Measurements from ENCODE around the gene RXFP1. TPM values are rescaled to one million over a fixed set of nuclear protein-coding genes. Genes with fewer than 3 reads are reported as not detected.
A peak's percentile ranks its signal among the peaks of the same experiment; 100 is the strongest.

The RXFP1 gene
- total and polyA plus RNA-seq, 8 donors: 0.06 to 0.47 (median 0.23) TPM

DNA sequence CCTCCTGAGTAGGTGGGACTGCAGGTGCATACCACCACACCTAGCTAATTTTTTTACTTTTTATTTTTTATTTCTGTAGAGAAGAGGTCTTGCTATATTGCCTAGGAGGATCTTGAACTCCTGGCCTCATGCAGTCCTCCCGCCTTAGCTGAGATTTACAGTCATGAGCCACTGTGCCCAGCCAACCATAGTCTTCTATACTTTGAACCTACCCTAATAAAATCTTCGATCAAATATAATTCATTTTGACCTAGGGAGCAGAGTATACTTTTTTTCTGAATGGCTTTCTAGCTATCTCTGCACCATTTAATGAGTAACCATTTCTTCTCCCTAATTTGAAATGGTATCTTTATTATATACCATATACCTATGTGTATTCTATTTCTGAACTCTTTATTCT lies 157.1 kb downstream of the RXFP1 start:
- Histone ChIP-seq H3K36me3 (peaks cover 0 to 10% (median 0%) of the 10 kb centered on the region in 3 donors), H3K27ac (no peak overlapping the region), H3K4me1 (no peaks in the 10 kb centered on the region), H3K4me3 (no peak overlapping the region), H3K9me3 (no peaks in the 10 kb centered on the region), H3K27me3 (no peaks in the 10 kb centered on the region)
- no peak for FAIRE-seq
- no peak for DNase-seq
- intact Hi-C loops (cut with DNase I): no loop called here
- no peak for ATAC-seq
- WGBS, 2 donors: 91 to 96% methylated on average over 2 of the region's 2 CpGs
- no peak for TF ChIP-seq CTCF (IDR thresholded peaks at IDR 0.05)

GRCh38 chr4:158681629-158682028 lies 159.9 kb downstream of the RXFP1 start:
- no peak for FAIRE-seq
- no peak for DNase-seq
- no peaks in the 10 kb centered on the region for H3K9me3 ChIP-seq
- no peaks in the 10 kb centered on the region for H3K4me1 ChIP-seq
- H3K27me3 ChIP-seq: no peaks in the 10 kb centered on the region
- TF ChIP-seq CTCF (IDR thresholded peaks at IDR 0.05): no peak
- ATAC-seq: peak in 1 of 4 donors; percentile 85
- H3K4me3 ChIP-seq: no peak overlapping the region
- 65 to 76% methylated on average over 1 of the region's 1 CpG for WGBS, 2 donors
- intact Hi-C loops (cut with DNase I): no loop called here
- no peak overlapping the region for H3K27ac ChIP-seq
- H3K36me3 ChIP-seq: peaks cover 0 to 17% (median 0%) of the 10 kb centered on the region in 3 donors

- Histone ChIP-seq H3K36me3 (peaks cover 0 to 17% (median 0%) of the 10 kb centered on the region in 3 donors), H3K27me3 (no peaks in the 10 kb centered on the region), H3K4me1 (no peaks in the 10 kb centered on the region), H3K4me3 (no peak overlapping the region), H3K9me3 (no peaks in the 10 kb centered on the region), H3K27ac (no peak overlapping the region)
- intact Hi-C loops (cut with DNase I): no loop called here
- ATAC-seq (peak in 2 of 4 donors; percentile 42 to 79), FAIRE-seq (no peak), DNase-seq (no peak)
- no peak for TF ChIP-seq CTCF (IDR thresholded peaks at IDR 0.05)
- 69 to 82% methylated on average over 2 of the region's 2 CpGs for WGBS, 2 donors
These were observed 160.4 kb downstream of the RXFP1 start for GRCh38 chr4:158682066-158682465.

DNA sequence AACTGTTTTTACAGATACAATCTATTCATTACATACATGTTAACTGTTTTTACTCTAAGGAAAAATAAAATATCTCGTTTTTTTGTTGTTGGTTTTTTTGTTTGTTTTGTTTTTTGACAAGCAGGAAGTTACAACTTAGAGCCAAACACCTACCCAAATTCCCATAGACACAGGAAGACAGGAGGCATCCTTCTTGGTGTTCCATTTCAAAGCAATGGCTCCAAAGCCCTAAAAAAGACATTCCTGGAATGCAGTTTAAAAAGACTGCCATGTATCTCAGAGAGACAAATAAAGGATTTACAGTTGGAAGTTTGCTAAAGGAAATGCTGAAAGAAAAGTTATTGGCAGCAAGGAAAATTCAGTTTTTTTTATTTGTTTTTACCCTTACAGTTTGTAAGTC lies 167.1 kb downstream of the RXFP1 start:
- 51 to 60% methylated on average over 1 of the region's 1 CpG for WGBS, 2 donors
- ATAC-seq (no peak), FAIRE-seq (no peak), DNase-seq (no peak)
- intact Hi-C loops (cut with DNase I): no loop called here
- H3K4me1 ChIP-seq: no peaks in the 10 kb centered on the region
- no peaks in the 10 kb centered on the region for H3K9me3 ChIP-seq
- peaks cover 0 to 15% (median 0%) of the 10 kb centered on the region in 3 donors for H3K36me3 ChIP-seq
- H3K27ac ChIP-seq: no peak overlapping the region
- H3K4me3 ChIP-seq: no peak overlapping the region
- no peaks in the 10 kb centered on the region for H3K27me3 ChIP-seq
- TF ChIP-seq CTCF (IDR thresholded peaks at IDR 0.05): no peak

Other genes with a start within 250 kb of the RXFP1 start
- 1 to 10 TPM; 1.0 to 2.7 (median 1.4) TPM for gene C4orf46, start 150.0 kb downstream of the RXFP1 start, total RNA-seq
- gene C4orf46, start 150.0 kb downstream of the RXFP1 start, polyA plus RNA-seq: 1 to 10 TPM; 1.3 to 2.5 TPM
- 10 to 100 TPM; 11.6 to 21.1 (median 13.5) TPM for gene ETFDH, start 150.4 kb downstream of the RXFP1 start, total RNA-seq
- 10 to 100 TPM; 14.7 to 33.3 TPM for gene ETFDH, start 150.4 kb downstream of the RXFP1 start, polyA plus RNA-seq
- 10 to 100 TPM in 1 of 6 donors, 1 to 10 TPM in 5; 5.6 to 14.5 (median 8.0) TPM for gene PPID, start 201.5 kb downstream of the RXFP1 start, total RNA-seq
- 10 to 100 TPM in 1 of 2 donors, 1 to 10 TPM in 1; 9.0 to 12.0 TPM for gene PPID, start 201.5 kb downstream of the RXFP1 start, polyA plus RNA-seq
- 10 to 100 TPM; 13.6 to 28.2 (median 16.6) TPM for gene FNIP2, start 247.1 kb downstream of the RXFP1 start, total RNA-seq
- gene FNIP2, start 247.1 kb downstream of the RXFP1 start, polyA plus RNA-seq: 1 to 10 TPM; 5.4 to 6.3 TPM

Measured in pancreas (tissue), 10 donors.